H1 (cell line): ENCODE data around the gene HSDL2. TPM values are rescaled to one million over a fixed set of nuclear protein-coding genes. Genes with fewer than 3 reads are reported as not detected.

ENCODE experiments used
- ASH2L ChIP-seq: fragments of 200-600, 300-600 bp; sonication (generic); IDR thresholded peaks from one replicate; pipeline ENCODE4 v1.7.1; 2017; ENCODE audit warnings: low read length
- CREB1 ChIP-seq: IDR thresholded peaks from 2 replicates; pipeline ENCODE4 v1.6.1; 2012; ENCODE audit warnings: inconsistent platforms
- FOSL1 ChIP-seq: IDR thresholded peaks from 2 replicates; pipeline ENCODE4 v1.6.1; 2011; ENCODE audit warnings: mild to moderate bottlenecking, low read depth, low read length, moderate library complexity; ENCODE audit not compliant: insufficient read depth
- GABPA ChIP-seq: IDR thresholded peaks from 2 replicates; pipeline ENCODE4 v1.6.1; 2011; ENCODE audit warnings: mild to moderate bottlenecking, low read length, moderate library complexity, borderline replicate concordance; ENCODE audit not compliant: insufficient read depth
- GTF2F1 ChIP-seq: IDR thresholded peaks from 2 replicates; pipeline ENCODE4 v1.6.1; 2012; ENCODE audit warnings: low read depth, low read length, improper control_type of control experiment, borderline replicate concordance
- SRF ChIP-seq: IDR thresholded peaks from 2 replicates; pipeline ENCODE4 v1.6.1; 2011; ENCODE audit warnings: mild to moderate bottlenecking, low read depth, low read length, moderate library complexity
- polyA plus RNA-seq, 7 experiments: library from polyadenylated mRNA; depleted of rRNA in 3 of 7; stranded (reverse) in 5 of 7; unstranded in 2 of 7; fragments of >200 nt in 5 of 7; fragments of 200-250 nt in 2 of 7; gene quantifications; 1 replicate in 5 of 7; 2 replicates in 1 of 7; 4 replicates in 1 of 7; pipeline versions ENCODE4 v1.2.1 to v1.2.3, GENCODE V29; 2011 to 2013; ENCODE audit warnings: missing spikeins in 2 of 7, mixed read lengths in 2 of 7
- total RNA-seq: library from RNA; stranded (reverse); fragmentation: NEBNext Ultra II Directional; extraction: Animal tissue kit (Norgen Biotek cat#: 25700); gene quantifications from 2 replicates; pipeline ENCODE4 v1.2.1, GENCODE V29; 2021
- TF ChIP-seq, protein P1 (sequence below): fragments of 300-600 bp; sonication (generic); IDR thresholded peaks from 2 replicates; pipeline ENCODE4 v1.7.1; 2012; ENCODE audit warnings: low read length, moderate library complexity, mild to moderate bottlenecking, inconsistent platforms; ENCODE audit not compliant: insufficient replicate concordance

Gene HSDL2
- total and polyA plus RNA-seq, 2 of the 8 experiments (the other 6 are each of a cell fraction or from before 2014, with no cell fraction given): 6.6 to 15.4 TPM

DNA sequence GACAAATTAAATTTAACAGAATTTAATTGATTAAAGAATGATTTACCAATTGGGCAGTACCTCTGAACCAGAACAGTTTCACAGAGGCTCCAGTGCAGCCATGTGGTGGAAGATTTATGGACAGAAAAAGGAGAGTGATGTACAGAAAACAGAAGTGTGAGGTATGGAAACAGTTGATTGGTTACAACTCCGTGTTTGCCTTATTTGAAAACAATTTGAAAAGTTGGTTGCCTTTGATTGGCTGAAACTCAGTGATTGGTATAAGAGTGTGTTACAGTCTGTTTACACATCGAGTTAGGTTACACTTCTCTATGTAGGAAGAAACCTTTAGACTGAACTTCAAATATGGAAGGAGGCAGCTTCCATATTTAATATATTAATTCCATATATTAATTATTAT, 136.9 kb downstream of the HSDL2 start (continued):
- TF ChIP-seq, protein P1, sequence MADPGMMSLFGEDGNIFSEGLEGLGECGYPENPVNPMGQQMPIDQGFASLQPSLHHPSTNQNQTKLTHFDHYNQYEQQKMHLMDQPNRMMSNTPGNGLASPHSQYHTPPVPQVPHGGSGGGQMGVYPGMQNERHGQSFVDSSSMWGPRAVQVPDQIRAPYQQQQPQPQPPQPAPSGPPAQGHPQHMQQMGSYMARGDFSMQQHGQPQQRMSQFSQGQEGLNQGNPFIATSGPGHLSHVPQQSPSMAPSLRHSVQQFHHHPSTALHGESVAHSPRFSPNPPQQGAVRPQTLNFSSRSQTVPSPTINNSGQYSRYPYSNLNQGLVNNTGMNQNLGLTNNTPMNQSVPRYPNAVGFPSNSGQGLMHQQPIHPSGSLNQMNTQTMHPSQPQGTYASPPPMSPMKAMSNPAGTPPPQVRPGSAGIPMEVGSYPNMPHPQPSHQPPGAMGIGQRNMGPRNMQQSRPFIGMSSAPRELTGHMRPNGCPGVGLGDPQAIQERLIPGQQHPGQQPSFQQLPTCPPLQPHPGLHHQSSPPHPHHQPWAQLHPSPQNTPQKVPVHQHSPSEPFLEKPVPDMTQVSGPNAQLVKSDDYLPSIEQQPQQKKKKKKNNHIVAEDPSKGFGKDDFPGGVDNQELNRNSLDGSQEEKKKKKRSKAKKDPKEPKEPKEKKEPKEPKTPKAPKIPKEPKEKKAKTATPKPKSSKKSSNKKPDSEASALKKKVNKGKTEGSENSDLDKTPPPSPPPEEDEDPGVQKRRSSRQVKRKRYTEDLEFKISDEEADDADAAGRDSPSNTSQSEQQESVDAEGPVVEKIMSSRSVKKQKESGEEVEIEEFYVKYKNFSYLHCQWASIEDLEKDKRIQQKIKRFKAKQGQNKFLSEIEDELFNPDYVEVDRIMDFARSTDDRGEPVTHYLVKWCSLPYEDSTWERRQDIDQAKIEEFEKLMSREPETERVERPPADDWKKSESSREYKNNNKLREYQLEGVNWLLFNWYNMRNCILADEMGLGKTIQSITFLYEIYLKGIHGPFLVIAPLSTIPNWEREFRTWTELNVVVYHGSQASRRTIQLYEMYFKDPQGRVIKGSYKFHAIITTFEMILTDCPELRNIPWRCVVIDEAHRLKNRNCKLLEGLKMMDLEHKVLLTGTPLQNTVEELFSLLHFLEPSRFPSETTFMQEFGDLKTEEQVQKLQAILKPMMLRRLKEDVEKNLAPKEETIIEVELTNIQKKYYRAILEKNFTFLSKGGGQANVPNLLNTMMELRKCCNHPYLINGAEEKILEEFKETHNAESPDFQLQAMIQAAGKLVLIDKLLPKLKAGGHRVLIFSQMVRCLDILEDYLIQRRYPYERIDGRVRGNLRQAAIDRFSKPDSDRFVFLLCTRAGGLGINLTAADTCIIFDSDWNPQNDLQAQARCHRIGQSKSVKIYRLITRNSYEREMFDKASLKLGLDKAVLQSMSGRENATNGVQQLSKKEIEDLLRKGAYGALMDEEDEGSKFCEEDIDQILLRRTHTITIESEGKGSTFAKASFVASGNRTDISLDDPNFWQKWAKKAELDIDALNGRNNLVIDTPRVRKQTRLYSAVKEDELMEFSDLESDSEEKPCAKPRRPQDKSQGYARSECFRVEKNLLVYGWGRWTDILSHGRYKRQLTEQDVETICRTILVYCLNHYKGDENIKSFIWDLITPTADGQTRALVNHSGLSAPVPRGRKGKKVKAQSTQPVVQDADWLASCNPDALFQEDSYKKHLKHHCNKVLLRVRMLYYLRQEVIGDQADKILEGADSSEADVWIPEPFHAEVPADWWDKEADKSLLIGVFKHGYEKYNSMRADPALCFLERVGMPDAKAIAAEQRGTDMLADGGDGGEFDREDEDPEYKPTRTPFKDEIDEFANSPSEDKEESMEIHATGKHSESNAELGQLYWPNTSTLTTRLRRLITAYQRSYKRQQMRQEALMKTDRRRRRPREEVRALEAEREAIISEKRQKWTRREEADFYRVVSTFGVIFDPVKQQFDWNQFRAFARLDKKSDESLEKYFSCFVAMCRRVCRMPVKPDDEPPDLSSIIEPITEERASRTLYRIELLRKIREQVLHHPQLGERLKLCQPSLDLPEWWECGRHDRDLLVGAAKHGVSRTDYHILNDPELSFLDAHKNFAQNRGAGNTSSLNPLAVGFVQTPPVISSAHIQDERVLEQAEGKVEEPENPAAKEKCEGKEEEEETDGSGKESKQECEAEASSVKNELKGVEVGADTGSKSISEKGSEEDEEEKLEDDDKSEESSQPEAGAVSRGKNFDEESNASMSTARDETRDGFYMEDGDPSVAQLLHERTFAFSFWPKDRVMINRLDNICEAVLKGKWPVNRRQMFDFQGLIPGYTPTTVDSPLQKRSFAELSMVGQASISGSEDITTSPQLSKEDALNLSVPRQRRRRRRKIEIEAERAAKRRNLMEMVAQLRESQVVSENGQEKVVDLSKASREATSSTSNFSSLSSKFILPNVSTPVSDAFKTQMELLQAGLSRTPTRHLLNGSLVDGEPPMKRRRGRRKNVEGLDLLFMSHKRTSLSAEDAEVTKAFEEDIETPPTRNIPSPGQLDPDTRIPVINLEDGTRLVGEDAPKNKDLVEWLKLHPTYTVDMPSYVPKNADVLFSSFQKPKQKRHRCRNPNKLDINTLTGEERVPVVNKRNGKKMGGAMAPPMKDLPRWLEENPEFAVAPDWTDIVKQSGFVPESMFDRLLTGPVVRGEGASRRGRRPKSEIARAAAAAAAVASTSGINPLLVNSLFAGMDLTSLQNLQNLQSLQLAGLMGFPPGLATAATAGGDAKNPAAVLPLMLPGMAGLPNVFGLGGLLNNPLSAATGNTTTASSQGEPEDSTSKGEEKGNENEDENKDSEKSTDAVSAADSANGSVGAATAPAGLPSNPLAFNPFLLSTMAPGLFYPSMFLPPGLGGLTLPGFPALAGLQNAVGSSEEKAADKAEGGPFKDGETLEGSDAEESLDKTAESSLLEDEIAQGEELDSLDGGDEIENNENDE: no peak
- TF ChIP-seq CREB1 (no peak), GTF2F1 (no peak), GABPA (no peak), SRF (no peak), ASH2L (no peak), FOSL1 (no peak)
